Right renal pelvis (tissue), 4 donors: ENCODE data around the gene MSRB3. TPM values are rescaled to one million over a fixed set of nuclear protein-coding genes. Genes with fewer than 3 reads are reported as not detected.

Source experiments
- DNase-seq, 4 donors: peaks; one replicate each; pipeline ENCODE4 v3.0.0-alpha.2; 2013; ENCODE audit warnings: low read depth in 4 of 4, low spot score in 3 of 4, missing footprints in 1 of 4
- polyA plus RNA-seq, 4 donors: library from polyadenylated mRNA; unstranded; fragments of 120-200 nt; gene quantifications; one replicate each; pipeline ENCODE4 v1.2.1, GENCODE V29; 2013; ENCODE audit not compliant: insufficient read length in 4 of 4

The MSRB3 gene
- polyA plus RNA-seq, 4 donors, result 22.5 to 27.2 (median 24.6) TPM

DNA sequence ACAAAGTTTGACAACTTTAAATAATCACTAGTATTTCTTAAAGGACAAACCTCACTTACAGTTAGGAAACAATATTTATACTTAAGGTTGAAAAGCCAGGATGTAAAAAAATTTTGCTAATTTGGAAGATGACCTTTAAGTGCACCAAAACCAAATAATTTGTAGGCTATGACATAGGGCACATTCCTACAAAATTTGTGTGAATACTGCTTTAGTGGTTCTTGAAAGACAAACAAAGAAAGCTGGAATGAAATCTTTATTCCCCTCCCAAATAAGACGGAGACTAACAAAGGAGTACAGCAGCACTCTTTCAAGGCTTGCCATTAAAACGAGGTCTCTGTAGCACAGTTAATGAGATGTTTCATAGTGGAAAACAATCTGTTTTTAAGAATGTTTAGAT, 45.6 kb downstream of the MSRB3 start:
- no peak for DNase-seq

DNA sequence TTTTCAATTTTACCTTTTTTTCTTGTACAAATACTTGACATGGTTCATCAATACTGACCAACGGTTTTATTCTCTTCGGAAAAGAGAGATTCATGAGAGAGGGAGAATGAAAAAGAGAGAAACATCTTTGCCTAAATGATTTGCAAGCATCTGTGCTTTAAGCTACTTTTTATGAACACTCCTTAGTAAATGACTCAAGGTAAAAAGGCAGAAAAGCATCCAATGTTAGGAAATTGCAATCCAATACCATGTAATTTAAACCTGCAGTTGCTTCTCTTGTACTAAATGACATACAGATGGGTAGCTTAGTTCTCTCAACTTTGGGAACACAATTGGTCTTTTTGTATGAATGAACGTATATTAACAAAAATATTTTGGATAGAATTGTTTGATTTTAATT, 46.1 kb downstream of the MSRB3 start:
- DNase-seq, result no peak

DNA sequence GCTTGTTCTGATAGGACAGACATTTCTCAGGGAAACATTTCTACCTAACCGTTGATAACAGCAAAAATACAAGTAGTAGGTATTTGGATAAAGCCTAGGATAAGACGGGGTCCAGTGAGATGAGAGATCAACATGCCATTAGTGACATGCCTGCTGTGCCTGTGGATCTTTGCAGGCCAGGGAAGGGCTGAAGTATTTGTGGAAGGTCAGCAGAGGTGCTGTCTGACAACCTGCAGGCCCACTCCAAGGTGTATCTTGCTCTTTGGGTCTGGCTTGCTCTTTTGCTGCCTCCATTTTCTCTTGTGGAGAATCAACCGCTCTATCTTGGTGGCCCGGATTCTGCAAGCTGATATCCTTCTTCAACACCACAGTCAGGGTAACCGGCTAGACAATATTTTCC, 46.7 kb downstream of the MSRB3 start:
- DNase-seq, result no peak

- no peak for DNase-seq
Measured at GRCh38 chr12:65326616-65327015, 48.1 kb downstream of the MSRB3 start.

DNA sequence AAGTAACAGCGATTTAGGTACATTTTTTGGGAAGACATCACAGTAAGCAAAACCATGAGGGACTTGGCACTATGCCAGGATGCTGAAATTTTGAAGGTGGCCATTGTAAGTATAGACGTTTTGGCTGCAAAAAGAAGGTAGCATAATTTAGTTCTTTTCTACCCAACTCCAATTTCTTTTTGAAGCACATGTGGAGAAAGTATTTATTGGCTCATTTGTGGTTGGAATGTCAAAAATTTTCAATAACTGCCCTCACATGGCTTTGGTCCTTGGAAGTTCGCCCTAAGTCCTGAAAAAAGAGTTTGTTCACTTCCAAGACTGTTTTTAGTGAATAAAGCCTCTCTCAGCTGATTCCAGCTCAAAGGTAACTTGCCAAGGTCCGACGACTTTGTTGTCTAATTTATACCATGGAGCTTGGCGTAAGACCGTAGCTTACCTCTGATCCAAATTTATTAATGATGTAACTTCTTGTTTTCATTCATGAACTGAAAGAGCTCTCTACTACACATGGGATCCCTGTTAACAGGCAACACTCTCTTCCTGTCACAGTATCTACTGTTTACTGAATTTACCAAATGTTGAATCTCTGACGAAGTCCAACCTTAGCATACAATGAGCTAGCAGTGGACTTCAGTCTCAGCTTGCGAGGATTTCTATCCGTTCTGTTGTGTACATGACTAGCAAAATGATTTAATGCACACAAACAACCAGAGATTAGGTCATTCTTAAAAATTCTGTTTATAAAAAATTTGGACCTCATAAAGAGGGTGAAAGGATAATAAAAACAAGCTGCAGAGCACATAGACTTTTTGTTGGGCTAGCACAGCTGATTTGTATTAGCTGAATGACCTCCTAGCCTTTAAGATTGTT, 49.0 kb downstream of the MSRB3 start:
- no peak for DNase-seq

GRCh38 chr12:65329721-65330120, 51.2 kb downstream of the MSRB3 start:
- DNase-seq, result no peak

GRCh38 chr12:65330331-65330730, 51.8 kb downstream of the MSRB3 start:
- DNase-seq, result no peak

GRCh38 chr12:65331456-65331855, 53.0 kb downstream of the MSRB3 start:
- DNase-seq, result no peak

DNA sequence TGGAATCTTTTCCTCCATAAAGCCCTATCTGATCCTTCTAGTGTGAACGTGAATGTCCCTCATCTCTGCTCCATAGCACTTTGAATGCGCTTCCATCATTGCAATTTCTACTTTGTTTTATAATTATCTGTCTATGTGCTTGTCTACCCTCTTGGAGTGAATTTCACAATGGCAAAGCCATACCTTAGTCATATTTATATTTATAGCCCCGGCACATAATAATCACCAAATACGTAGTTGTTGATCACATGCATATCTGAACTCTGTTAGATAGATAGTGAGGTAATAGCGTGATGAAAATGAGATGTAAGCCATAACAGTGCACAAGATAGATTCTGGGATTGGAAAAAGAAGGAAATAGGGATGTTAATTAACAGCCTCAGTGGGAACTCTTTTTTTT, 55.2 kb downstream of the MSRB3 start:
- no peak for DNase-seq

- no peak for DNase-seq
Measured at GRCh38 chr12:65334521-65334920, 56.0 kb downstream of the MSRB3 start.

DNA sequence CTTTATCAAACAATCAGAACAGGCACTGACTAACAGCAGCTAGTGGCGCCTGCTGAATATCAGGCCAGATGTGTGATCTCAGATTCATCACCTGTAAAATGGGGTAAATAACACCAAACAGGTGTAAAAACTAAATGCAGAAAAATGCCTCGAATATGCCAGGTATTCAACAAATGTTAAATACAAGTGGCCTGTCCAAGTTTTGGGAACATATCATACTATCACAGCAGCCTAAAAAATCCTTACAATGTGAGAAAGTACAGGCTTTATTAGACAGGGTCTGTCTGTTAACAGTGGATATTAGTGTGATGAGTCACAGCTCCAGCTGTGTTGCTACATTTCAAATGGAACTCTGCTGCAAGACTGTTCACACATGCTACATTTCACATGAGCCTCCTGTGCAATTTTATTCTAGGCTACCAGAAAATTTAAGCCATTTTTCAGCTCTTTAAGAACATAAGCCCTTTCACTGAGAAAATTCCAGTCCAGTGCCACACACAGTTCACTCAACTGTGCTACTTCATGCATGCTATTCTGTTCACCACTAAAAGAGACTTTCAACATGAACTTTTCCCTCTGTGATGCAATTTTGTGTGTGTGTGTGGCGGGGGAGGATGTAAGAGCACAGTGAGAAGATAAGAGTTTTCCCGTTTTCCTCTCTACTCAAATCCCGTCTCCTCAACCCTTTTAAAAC, 56.7 kb downstream of the MSRB3 start:
- DNase-seq, result no peak

DNA sequence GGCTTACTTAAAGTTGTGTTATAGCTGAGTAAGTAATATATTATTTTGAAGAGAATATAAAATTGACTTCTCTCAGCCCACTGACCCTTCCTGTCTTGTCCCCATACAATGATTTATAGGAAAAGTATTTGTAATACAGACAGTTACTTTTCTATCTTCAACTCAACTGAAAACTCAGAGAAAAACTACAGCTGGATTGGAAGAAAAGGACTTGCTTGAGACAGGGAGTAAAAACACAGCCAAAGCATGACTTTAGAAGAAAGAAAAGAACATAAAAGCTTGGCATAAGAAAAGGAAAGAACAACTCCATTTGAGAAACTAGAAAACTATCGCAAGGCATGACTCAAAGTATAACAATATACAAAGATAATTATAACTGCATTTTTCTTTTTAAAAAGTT, 57.5 kb downstream of the MSRB3 start:
- DNase-seq, result no peak

GRCh38 chr12:65339161-65339560, 60.7 kb downstream of the MSRB3 start:
- DNase-seq, result no peak

DNA sequence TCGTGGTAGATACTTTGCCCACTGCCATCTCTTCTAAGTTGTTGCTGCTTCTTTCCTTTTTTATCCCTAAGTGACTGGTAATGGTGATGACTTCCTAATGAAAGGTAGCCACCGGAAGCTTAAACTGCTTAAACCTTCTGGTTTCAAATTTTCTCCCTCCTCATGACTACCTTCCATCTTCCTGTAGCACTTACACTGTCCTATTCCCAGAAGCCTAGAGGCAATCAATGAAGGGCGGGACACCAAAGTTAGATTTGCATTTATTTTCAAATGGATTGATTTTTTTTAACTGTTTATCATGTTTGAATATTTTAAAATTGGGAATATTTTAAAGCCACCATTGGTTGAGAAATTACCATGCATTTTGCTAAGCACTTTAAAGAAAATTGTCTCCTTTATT, 64.7 kb downstream of the MSRB3 start:
- no peak for DNase-seq

DNA sequence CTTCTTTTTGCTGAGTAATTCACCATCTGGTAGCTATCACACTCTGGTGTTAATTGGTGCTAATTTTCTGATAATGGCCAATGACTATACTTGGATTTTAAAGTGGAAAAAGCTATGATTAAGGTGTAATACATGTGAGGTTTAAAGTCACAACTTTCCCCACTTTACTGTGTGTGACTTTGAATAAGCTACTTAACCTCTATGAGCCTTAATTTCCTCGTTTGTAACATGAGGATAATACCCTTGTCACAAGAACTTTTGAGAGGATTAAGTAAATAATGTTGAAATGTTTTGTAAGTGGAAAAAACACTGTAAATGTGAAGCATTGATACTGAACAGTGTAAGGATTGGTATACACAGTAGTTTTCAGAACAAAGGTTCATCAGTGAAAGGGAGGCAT, 65.3 kb downstream of the MSRB3 start:
- DNase-seq, result no peak

- no peak for DNase-seq
Measured at GRCh38 chr12:65355461-65355860, 77.0 kb downstream of the MSRB3 start.

DNA sequence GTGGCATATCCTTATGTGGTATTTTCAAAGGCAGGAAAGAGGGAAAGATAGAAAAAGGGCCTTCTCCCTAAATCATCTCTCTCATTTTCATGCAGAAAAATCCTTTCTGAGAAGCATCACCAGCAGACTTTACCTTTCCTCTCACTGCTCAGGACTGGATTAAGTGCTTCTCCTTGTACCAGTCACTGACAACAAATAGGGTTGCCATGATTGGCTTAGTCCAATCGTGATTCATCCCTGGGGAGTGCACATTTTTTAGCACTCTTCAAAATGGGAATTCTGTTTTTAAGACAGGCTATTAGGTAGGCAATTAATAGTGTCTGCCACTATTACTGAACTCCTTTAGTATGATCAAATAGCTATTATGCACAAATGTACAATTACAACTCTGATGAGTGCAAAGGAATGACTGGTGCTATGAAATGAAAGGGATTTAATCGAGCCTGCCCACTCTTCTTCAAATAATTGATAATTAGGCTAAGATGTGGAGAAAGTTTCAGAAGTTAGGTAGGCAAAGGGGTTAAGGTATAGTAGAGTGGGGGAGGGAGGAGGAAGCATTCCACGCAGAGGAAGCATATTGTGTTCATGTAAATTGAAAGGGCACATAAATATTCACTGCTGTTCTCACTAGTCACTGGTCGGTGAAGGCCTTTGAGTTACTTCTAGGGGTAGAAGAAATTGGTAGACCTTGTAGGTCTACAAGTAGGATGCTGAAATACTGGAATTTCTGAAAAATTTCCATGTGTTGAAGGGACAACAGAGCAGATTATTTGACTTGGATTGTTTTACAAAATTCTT, 84.0 kb downstream of the MSRB3 start:
- no peak for DNase-seq

- no peak for DNase-seq
Measured at GRCh38 chr12:65364046-65364445, 85.6 kb downstream of the MSRB3 start.

GRCh38 chr12:65367396-65367795, 88.9 kb downstream of the MSRB3 start:
- DNase-seq, result no peak

DNA sequence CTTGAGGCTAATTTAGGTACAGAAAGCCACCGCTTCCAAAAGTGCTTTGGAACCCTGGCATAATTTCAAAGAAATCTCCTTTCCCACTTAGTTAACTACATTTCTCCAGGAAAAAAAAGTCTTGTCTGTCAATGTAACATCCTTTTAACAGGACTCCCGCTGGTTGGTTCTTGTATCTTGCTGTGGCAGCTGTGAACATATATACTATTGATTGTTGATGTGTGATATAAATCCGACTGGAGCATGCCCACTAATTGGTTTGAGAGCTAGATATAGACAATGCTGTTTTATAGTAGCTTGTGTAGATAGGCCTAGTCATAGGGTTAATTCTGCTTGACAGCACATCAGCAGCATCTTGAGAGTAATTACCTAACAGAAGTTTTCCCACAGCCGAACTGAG, 89.6 kb downstream of the MSRB3 start:
- DNase-seq, result no peak

DNA sequence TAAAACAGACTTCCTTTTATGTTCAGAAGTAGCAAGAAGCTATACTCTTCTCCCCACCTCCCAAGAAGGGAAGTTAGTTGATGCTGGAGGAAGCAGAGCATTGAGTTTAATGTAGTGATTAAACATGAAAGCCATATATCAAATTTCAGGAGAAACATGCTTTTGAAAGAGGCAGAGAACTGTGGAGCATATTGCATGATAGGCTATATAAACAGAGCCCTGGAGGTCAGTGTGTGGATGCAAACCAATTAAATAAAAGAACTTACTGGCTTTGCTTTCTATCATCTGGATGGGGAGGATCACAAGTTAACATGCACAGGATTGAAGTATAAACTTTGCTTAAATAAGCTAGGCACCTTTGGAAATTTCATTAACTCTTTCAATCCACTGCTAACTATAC, 94.1 kb downstream of the MSRB3 start:
- no peak for DNase-seq
